Mucosa of rectum (tissue), 2 donors: ENCODE data around the gene IHH.

ENCODE experiments used
- H3K27ac ChIP-seq, 2 donors: one replicate each; pipeline ENCODE4 v1.7.0; 2013; ENCODE audit warnings: inconsistent platforms in 2 of 2, low read depth in 2 of 2, low read length in 2 of 2
- H3K27me3 ChIP-seq, 2 donors: one replicate each; pipeline ENCODE4 v1.7.0; 2013; ENCODE audit warnings: low read length in 2 of 2; ENCODE audit not compliant: control insufficient read depth in 2 of 2, insufficient read depth in 2 of 2
- H3K36me3 ChIP-seq, 2 donors: one replicate each; pipeline ENCODE4 v1.7.0; 2013; ENCODE audit warnings: low read length in 2 of 2; ENCODE audit not compliant: control insufficient read depth in 2 of 2, insufficient read depth in 2 of 2
- H3K4me1 ChIP-seq, 2 donors: one replicate each; pipeline ENCODE4 v1.7.0; 2013; ENCODE audit warnings: low read length in 2 of 2, mild to moderate bottlenecking in 1 of 2; ENCODE audit not compliant: control insufficient read depth in 2 of 2, insufficient read depth in 2 of 2
- H3K4me3 ChIP-seq, 2 donors: one replicate each; pipeline ENCODE4 v1.7.0; 2013; ENCODE audit warnings: low read length in 2 of 2
- H3K9ac ChIP-seq, 2 donors: one replicate each; pipeline ENCODE4 v1.7.0; 2013; ENCODE audit warnings: low read length in 2 of 2, low read depth in 1 of 2, mild to moderate bottlenecking in 1 of 2
- H3K9me3 ChIP-seq, 2 donors: one replicate each; pipeline ENCODE4 v1.7.0; 2013; ENCODE audit warnings: low read length in 2 of 2; ENCODE audit not compliant: control insufficient read depth in 2 of 2
- donor health status: healthy.
- donor health status: Normal muscosa, but diverticular disease.

Gene IHH

DNA sequence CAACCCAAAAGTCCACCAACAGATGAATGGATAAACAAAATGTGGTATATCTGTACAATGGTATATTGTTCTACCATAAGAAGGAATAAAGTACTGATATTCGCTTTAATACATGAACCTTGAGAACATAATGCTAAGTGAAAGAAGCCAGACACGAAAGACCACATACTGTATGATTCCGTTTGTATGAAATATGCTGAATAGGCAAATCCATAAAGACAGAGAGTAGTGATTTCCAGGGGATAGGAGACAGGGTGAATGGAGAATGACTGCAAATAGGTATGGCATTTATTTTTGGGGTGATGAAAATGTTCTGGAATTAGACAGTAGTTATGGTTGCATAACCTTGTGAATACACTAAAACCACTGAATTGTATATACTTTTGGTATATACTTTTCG lies 28.6 kb upstream of the IHH start:
- Histone ChIP-seq H3K9me3 (no peaks in the 10 kb centered on the region), H3K27me3 (no peaks in the 10 kb centered on the region), H3K36me3 (peaks cover 3 to 6% of the 10 kb centered on the region in 2 donors), H3K27ac (no peak overlapping the region), H3K4me1 (no peaks in the 10 kb centered on the region), H3K9ac (no peak overlapping the region), H3K4me3 (no peak overlapping the region)

DNA sequence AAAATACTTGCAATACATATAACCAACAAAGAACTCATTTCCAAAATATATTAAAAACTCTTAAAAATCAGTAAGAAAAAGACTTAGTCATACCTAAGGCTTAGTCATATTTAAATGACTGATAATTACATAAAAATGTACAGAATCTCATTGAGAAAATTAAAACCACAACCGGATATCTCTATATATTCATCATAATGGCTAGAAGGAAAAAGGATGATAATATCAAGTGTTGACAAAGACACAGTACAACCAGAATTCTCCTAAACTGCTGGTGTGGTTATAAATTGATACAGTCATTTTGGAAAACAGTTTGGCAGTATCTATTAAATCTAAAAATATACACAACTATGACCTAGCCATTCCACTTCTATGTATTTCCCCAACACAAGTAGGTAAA lies 27.1 kb upstream of the IHH start:
- H3K27me3 ChIP-seq = no peaks in the 10 kb centered on the region
- H3K27ac ChIP-seq = no peak overlapping the region
- peaks cover 2 to 4% of the 10 kb centered on the region in 2 donors for H3K36me3 ChIP-seq

DNA sequence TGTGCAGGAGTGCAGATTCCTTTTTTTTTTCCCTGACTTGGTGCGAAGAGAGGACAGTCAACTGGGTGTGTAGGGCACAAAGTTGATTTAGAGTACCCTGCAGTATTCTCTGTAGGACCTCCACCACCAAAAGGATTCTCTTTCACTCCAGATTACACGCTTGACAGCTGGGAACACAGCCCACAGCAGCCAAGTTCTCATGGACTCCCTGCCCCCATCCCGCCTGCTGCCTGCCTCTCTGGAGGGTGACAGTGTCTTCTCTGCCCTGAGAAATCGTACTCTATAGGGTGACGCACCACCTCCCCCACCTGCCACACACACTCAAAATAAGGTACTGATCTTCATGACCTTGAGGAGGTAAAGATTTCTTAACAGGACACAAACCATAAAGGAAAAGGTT lies 26.6 kb upstream of the IHH start:
- no peak overlapping the region for H3K9ac ChIP-seq

More for the DNA sequence above, 27.1 kb upstream of the IHH start:
- H3K9ac ChIP-seq = no peak overlapping the region
- H3K9me3 ChIP-seq = no peaks in the 10 kb centered on the region
- H3K4me1 ChIP-seq = peaks cover 7% of the 10 kb centered on the region in 2 donors
- H3K4me3 ChIP-seq = no peak overlapping the region

GRCh38 chr2:219086196-219086595 lies 25.5 kb upstream of the IHH start:
- H3K36me3 ChIP-seq = peaks cover 0 to 2% of the 10 kb centered on the region in 2 donors
- H3K27ac ChIP-seq = no peak overlapping the region
- H3K27me3 ChIP-seq = no peaks in the 10 kb centered on the region
- H3K9me3 ChIP-seq = no peaks in the 10 kb centered on the region
- no peak overlapping the region for H3K4me3 ChIP-seq
- peaks cover 22% of the 10 kb centered on the region in 2 donors for H3K4me1 ChIP-seq
- H3K9ac ChIP-seq = no peak overlapping the region

More for the DNA sequence above, 26.6 kb upstream of the IHH start:
- Histone ChIP-seq H3K27ac (no peak overlapping the region), H3K27me3 (no peaks in the 10 kb centered on the region), H3K9me3 (no peaks in the 10 kb centered on the region), H3K4me3 (no peak overlapping the region), H3K4me1 (peaks cover 12% of the 10 kb centered on the region in 2 donors), H3K36me3 (peaks cover under 1 to 2% of the 10 kb centered on the region in 2 donors)

- Histone ChIP-seq H3K27me3 (no peaks in the 10 kb centered on the region), H3K9me3 (no peaks in the 10 kb centered on the region), H3K9ac (no peak overlapping the region), H3K27ac (no peak overlapping the region), H3K4me3 (no peak overlapping the region), H3K36me3 (peaks cover 0 to 2% of the 10 kb centered on the region in 2 donors), H3K4me1 (peaks cover 32 to 34% of the 10 kb centered on the region in 2 donors)
These were observed 24.1 kb upstream of the IHH start for GRCh38 chr2:219084791-219085190.

DNA sequence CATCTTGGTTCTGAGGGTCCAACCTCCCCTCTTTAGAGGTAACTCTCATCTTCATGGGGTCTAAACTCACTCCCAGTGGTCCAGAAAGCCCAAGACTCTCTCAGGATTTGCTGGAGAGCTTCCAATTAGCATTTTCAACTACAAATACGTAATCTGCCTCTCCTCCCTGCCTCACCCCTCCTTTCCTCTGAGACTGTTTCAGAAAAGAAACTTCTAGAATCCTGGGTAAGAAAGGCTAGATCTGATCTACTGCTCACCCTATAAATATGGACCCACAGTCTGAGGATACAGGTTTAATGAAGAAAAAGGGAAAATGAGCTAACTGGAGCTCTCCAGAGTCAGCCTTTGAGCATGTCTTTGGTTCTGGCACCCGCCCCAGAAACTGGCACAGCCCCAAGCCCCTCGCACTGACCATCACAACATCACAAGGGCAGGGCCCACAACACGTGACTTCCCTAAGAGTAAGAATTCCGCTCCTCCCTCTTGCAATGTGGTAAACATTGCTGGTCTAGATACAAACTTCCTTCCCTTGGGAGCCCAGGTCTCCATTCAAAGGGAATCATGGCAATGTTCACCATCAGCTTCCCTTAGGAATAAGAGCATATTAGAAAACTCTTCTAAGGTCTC lies 21.7 kb upstream of the IHH start:
- peaks cover 2 to 8% of the 10 kb centered on the region in 2 donors for H3K36me3 ChIP-seq
- peak overlapping the region in 1 of 2 donors; percentile 62 for H3K9ac ChIP-seq
- H3K4me1 ChIP-seq = peaks cover 42 to 47% of the 10 kb centered on the region in 2 donors
- H3K4me3 ChIP-seq = peak overlapping the region; percentile 31 to 49
- no peaks in the 10 kb centered on the region for H3K9me3 ChIP-seq
- H3K27ac ChIP-seq = peak overlapping the region; percentile 89 to 96
- H3K27me3 ChIP-seq = no peaks in the 10 kb centered on the region

DNA sequence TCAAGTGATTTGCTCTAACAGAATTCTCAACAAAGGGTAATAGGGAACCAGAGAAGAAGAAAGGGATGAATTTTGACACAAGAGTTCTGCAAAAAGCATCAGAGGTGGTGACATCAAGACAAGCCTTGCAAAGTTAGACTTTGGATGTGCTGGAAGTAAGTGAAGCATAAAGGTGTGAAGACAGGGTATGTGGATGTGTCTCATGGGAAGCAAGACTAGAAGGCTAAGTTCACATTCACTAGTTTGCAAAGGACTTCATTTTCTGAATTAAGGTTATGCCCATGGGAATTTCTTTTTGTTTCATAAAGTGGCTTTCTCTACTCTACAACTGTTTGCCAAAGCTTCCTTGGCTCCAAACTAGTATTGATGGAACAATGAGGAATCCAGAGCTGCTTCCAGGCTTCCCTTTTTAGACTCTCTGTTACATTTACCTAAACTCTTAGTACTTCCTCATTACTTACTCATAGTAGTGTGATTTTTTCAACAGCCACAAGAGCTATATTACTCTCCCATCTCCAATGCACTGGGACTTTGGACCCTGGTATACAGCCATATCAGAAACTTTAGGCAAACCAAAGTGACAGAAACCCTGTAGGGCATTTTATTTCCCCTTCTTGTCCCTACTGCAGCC lies 21.1 kb upstream of the IHH start:
- peaks cover 42 to 47% of the 10 kb centered on the region in 2 donors for H3K4me1 ChIP-seq
- no peaks in the 10 kb centered on the region for H3K9me3 ChIP-seq
- no peaks in the 10 kb centered on the region for H3K27me3 ChIP-seq
- H3K36me3 ChIP-seq = peaks cover 8 to 12% of the 10 kb centered on the region in 2 donors
- peak overlapping the region in 1 of 2 donors; percentile 62 for H3K9ac ChIP-seq
- H3K4me3 ChIP-seq = peak overlapping the region; percentile 31 to 49
- peak overlapping the region; percentile 89 to 96 for H3K27ac ChIP-seq

GRCh38 chr2:219081096-219081495 lies 20.4 kb upstream of the IHH start:
- peaks cover 42 to 47% of the 10 kb centered on the region in 2 donors for H3K4me1 ChIP-seq
- peaks cover 13 to 19% of the 10 kb centered on the region in 2 donors for H3K36me3 ChIP-seq
- no peak overlapping the region for H3K4me3 ChIP-seq
- no peaks in the 10 kb centered on the region for H3K27me3 ChIP-seq
- H3K9me3 ChIP-seq = no peaks in the 10 kb centered on the region
- no peak overlapping the region for H3K9ac ChIP-seq
- H3K27ac ChIP-seq = peak overlapping the region; percentile 89 to 96

DNA sequence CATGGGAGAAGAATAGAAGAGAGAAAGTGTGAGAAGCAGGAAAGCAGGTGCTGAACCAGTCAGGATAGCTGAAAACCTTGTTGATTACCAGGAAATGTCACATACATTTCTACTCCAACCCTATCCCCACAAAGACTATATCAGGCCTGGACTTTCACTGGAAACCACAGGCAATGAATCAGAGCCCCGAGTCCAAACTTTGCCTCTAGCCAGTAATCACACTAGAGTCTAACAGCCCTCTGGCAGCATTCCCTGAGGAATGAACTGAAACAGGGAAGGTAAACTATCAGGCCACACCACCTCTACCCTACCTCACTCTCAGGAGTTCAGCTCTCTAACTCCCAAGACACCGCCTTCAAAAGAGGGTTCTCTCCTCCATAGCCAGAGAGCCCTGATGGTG lies 18.7 kb upstream of the IHH start:
- H3K27me3 ChIP-seq = no peaks in the 10 kb centered on the region
- H3K9me3 ChIP-seq = no peaks in the 10 kb centered on the region
- H3K36me3 ChIP-seq = peaks cover 24 to 35% of the 10 kb centered on the region in 2 donors
- H3K27ac ChIP-seq = peak overlapping the region; percentile 94 to 98
- H3K9ac ChIP-seq = peak overlapping the region; percentile 55 to 56
- peak overlapping the region in 1 of 2 donors; percentile 34 for H3K4me3 ChIP-seq
- peaks cover 42 to 47% of the 10 kb centered on the region in 2 donors for H3K4me1 ChIP-seq

GRCh38 chr2:219078951-219079350 lies 18.2 kb upstream of the IHH start:
- Histone ChIP-seq H3K9ac (peak overlapping the region; percentile 49 to 56), H3K4me1 (peaks cover 42 to 47% of the 10 kb centered on the region in 2 donors), H3K36me3 (peaks cover 24 to 35% of the 10 kb centered on the region in 2 donors), H3K27me3 (no peaks in the 10 kb centered on the region), H3K27ac (peak overlapping the region; percentile 94 to 98), H3K4me3 (peak overlapping the region in 1 of 2 donors; percentile 14), H3K9me3 (no peaks in the 10 kb centered on the region)
